HG03342 (cell line): ENCODE results near the gene CYP4V2.

Experiments
- ATAC-seq: cut with Tn5 transposase; IDR thresholded peaks from one replicate; pipeline ENCODE4 v1.9.1; 2021; ENCODE audit warnings: mild to moderate bottlenecking, moderate library complexity; ENCODE audit not compliant: unreplicated experiment

CYP4V2 gene

DNA sequence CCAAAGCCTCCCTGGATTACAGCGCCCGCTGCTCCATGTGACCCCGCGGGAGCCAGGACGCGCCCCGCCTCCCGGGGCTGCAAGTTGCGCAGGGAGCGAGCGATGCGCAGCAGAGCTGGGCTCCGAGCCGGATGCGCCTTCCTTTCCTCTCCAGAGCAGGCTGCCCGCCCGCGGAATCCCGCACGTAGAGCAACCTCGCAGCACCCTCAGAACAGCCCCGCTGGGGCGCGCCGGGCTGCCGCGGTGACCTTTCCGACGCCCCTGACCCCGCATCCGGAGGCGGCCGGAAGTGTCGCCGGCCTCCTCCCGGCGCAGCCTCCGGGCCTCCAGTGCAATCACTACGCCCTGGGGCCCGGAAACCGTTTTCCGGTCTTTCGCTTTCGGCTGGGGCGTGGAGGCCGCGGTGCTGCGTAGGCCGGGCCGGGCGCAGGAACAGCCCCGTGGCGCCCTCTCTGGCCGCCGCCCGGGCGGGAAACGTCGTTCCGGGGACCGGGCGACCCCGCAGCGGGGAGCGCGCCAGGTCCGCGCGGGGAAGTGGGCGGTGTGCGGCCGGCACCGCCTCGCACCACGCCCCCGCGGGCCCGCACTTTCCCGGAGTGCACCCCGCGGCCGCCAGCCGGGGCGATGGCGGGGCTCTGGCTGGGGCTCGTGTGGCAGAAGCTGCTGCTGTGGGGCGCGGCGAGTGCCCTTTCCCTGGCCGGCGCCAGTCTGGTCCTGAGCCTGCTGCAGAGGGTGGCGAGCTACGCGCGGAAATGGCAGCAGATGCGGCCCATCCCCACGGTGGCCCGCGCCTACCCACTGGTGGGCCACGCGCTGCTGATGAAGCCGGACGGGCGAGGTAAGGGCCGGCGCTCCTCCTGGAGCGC is at the start of gene CYP4V2:
TSS of gene CYP4V2 (plus strand) at position 368 of the 866 bp plus-strand sequence. CDS start at position 625, 257 bp downstream.
- ATAC-seq, result peak; percentile 86

GRCh38 chr4:186144198-186144945 is 47.0 kb upstream of the CYP4V2 start:
- ATAC-seq, result peak; percentile 53

- ATAC-seq, result peak; percentile 34
These were observed 46.3 kb upstream of the CYP4V2 start for GRCh38 chr4:186144946-186145569.

- ATAC-seq, result no peak
These were observed 44.9 kb upstream of the CYP4V2 start for GRCh38 chr4:186146458-186146857.

GRCh38 chr4:186148336-186148975 is 42.9 kb upstream of the CYP4V2 start:
- ATAC-seq, result no peak

DNA sequence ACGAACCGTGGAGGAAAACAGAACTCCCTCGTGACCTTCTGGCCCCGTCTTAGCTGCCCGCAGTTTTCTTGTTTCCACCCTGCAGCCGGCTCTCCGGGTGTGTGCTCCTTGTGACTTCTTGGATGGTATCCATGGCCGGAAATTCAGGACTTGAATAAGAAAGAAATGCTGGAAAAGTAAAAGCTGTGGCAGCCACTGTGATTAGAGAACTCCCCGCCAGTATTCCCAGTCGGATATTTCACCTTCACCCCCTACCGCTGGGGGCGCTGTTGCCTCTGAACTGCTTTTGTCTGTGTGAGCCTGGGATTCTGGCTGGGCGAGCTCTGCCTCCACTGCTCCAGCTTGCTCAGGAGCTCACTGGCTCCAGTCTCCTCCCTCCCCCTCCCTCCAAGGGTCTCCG is 41.5 kb upstream of the CYP4V2 start:
- ATAC-seq, result no peak

DNA sequence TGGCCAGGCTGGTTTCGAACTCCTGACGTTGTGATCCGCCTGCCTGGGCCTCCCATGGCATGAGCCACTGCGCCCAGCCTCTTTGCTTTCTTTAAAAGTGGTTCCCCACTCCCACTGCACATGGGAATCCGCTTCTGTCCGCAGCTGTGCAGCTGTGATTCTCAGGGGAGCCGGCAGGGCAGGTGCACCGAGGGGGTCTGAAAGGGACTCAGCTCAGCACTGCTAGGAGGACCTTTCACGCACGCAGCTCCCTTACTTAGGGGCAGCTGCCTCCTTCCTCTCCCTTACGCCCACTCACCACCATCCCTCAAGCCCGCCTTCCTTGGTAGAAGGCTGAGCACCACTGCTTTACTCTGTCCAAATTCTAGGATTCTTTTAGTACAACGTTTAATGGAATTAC is 40.4 kb upstream of the CYP4V2 start:
- no peak for ATAC-seq

- no peak for ATAC-seq
These were observed 39.9 kb upstream of the CYP4V2 start for GRCh38 chr4:186151499-186151898.

GRCh38 chr4:186158021-186158813 is 33.1 kb upstream of the CYP4V2 start:
- peak; percentile 32 for ATAC-seq

DNA sequence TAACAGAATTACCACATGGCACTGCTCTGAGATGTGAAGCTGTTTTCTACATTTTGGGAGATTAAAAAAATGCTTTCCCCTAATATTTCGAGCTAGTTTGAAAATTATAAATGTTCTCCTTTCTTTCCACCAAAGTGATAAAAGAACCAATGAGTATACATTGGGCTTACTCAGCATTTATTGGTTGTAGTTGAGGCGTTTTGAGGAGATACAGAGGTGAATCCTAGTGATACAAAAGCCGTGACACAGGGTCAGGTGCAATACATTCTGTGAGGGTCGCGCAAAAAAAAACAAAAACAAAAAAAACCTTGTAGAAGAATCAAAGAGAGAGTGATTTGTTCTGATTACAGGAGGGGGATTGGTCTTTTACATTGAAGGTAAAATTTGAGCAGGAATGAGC is 32.4 kb upstream of the CYP4V2 start:
- no peak for ATAC-seq

GRCh38 chr4:186159613-186160012 is 31.8 kb upstream of the CYP4V2 start:
- ATAC-seq, result no peak

DNA sequence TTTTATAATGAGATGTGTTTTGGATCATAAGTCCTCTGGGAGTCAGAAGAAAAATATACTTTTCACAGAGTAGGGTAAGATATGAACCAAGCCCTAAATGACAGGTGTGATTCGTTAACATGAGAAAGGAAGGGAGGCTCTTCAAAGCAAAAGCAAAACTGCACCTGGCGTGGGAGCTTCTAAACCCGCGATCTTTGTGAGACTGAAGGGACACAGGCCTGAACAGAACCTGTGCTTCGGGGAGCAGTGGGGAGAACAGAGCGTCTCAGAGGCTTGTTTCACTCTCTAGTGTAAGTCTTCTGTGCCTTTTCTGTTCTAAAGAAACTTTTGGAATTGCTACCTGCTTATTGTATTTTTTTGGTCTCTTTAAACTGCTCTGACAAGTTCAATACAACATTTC is 30.2 kb upstream of the CYP4V2 start:
- ATAC-seq, result peak; percentile 97

- ATAC-seq, result no peak
These were observed 24.4 kb upstream of the CYP4V2 start for GRCh38 chr4:186166852-186167512.

DNA sequence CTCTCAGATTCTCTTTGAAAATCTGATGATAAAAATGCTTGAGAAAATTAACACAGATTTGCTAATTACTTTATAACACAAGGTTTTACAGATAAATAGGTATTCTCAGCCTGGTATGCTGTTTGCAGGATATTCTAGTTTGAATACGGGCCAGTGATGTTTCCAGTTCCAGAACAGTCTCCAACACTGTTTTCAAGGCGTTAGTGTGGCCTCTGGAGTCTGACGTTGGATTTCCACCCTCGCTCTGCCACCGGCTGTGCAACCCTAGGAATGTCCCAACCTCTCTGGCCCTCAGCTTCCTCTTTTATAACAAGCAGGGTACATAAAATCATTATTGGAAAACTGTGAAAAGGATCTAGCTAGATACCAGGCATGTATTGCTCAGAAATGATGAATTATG is 23.8 kb upstream of the CYP4V2 start:
- no peak for ATAC-seq

GRCh38 chr4:186168750-186169149 is 22.6 kb upstream of the CYP4V2 start:
- ATAC-seq, result no peak

DNA sequence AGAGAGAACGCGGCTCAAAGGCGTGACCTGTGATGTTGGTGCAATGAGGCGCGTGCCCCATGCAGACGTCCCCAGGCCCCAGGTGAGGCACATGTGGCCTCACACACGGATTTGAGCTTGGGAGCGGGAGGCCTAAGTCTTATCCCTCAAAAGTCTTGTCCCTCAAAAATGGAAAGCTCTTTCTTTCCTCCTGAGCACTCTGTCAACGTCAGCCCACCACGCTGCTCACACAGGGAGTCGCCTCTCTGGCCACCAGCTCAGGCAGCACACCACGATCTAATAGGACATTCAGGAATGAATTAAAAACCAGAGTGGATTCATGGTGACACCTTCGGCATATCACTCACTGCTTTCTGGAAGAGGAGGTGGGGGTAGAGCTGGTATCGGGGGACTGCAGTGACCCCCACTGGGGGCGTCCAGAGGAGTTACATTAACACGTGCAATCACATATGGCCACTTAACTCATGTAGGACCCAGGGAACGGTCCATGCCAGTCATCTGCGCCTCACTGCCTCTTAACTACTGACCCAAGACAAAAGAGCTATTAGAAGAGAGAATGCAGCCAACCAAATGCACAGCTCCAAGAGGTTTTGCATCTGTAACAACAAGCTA is 21.9 kb upstream of the CYP4V2 start:
- no peak for ATAC-seq

DNA sequence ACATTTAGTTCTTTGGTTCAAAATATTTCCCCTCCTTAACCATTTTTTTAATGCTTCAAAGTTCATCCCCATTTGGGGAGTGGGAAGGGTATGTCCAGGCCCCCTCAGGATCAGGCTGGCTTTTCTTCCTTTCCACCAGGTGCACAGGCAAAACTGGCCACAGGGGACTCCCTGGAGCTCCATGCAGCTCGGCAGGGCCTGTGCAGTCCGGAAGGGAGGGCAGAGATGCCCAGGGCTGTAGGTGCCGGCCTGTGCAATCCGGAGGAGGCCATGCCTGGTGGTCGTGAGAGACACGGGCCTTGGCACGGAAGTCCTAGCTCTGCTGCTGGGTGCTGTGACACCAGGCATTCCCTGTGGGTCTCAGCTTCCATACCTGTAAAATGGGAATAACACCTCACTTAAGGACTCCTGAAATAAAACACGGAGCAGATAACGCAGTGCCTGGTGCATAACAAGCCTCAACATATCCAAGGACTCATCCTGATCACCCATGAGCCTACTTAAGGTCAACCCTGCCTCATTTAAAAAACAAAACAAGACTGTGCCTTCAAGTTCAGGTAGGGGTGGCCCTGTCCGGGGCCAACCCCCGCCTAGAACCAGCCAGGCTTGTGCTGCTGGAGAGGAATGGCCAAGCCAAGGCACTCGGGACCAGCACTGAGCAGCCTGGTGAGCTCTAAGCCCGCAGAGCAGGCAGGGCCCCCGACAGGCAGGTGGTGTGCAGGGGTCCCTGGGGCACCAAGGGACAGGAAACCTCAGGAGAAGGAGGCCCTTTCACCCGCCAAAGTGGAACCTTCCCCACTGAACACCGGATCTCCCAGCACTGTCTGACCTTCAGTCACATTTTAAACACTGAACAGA is 21.2 kb upstream of the CYP4V2 start:
- no peak for ATAC-seq

DNA sequence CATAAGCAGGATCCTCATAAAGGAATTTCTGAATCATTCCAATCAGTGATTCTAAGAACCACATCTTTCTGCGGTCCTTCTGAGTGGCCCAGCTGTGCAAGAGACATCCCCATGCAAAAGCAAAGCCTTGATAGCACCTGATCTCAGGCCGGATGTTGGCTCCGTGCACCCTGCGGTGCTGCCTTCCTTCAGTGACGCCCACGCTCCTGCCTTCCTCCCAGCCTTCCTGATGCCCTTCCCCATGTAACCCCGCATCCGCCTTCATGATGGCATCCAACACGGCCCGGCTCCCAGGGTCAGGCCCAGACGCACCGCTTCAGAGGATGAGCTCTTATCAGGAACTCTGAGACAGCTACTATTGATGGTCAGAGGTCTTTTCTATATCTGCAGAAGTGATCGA is 20.4 kb upstream of the CYP4V2 start:
- no peak for ATAC-seq
